Activated CD8-positive, alpha-beta T cell treated with anti-CD3 and anti-CD28 coated beads for 36 hours (primary cell): ENCODE data around the gene RBFOX1. TPM values are rescaled to one million over a fixed set of nuclear protein-coding genes. Genes with fewer than 3 reads are reported as not detected.

Source experiments
- ATAC-seq: fragments of 200-7000 bp; cut with Tn5 transposase; one replicate; pipeline ENCODE4 v1.10.0; 2021; ENCODE audit warnings: mild to moderate bottlenecking, moderate library complexity
- CTCF ChIA-PET: fragments of 350-600 bp; sonication (Branson Sonifier 250); formaldehyde crosslinking; loops from one replicate; lab custom pipeline; 2021; ENCODE audit warnings: antibody characterized with exemption; lab: Charles Lee
- POLR2A ChIA-PET: fragments of 350-600 bp; sonication (Branson Sonifier 250); formaldehyde crosslinking; loops from one replicate; lab custom pipeline; 2021; ENCODE audit warnings: antibody characterized with exemption; lab: Charles Lee
- DNase-seq: peaks from one replicate; pipeline ENCODE4 v3.0.0-alpha.2; 2020
- H3K27ac Mint-ChIP-seq: one replicate; pipeline ENCODE4 v1.8.0; 2021; ENCODE audit warnings: mild to moderate bottlenecking, mixed read lengths
- H3K27me3 Mint-ChIP-seq: one replicate; pipeline ENCODE4 v1.8.0; 2021; ENCODE audit warnings: mixed read lengths
- H3K36me3 Mint-ChIP-seq: one replicate; pipeline ENCODE4 v1.8.0; 2021; ENCODE audit warnings: low read depth, mixed read lengths
- H3K4me1 Mint-ChIP-seq: one replicate; pipeline ENCODE4 v1.8.0; 2021; ENCODE audit warnings: low read depth, mixed read lengths
- H3K4me3 Mint-ChIP-seq: one replicate; pipeline ENCODE4 v1.8.0; 2021; ENCODE audit warnings: mild to moderate bottlenecking, moderate library complexity, mixed read lengths
- H3K9me3 Mint-ChIP-seq: one replicate; pipeline ENCODE4 v1.8.0; 2021; ENCODE audit warnings: mixed read lengths
- intact Hi-C: fragments of 100-400 bp; cut with micrococcal nuclease; formaldehyde crosslinking; loops from one replicate; pipeline ENCODE4 v1.10.0; 2022
- total RNA-seq, 2 experiments: library from RNA; stranded (reverse); gene quantifications; one replicate each; pipeline ENCODE4 v1.2.3, GENCODE V29; 2021
- TF ChIP-seq, protein P1 (sequence below): fragments of 200-600 bp; IDR thresholded peaks from one replicate; pipeline ENCODE4 v1.8.0; 2022; ENCODE audit warnings: antibody characterized with exemption, mild to moderate bottlenecking

Gene RBFOX1
- total RNA-seq, 2 experiments from 2014 or later, result not detected

DNA sequence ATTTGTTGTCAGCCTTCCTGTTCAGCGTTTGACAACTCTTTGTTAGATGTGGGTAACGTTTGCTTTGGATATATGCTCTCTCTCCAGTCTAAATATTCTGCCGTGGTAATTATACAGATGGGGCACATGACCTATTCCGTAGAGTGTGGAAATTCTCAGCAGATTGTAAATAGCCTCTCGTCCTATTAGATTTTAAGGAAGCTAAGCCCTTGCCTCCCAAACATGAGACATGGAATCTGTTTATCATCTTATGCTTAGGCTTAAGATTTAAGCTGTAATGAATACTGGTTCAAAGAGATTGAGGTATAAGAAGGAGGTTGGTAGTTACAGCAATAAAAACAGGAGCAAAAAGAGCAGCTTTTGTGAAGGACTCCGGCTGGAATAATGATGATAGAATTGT is 87.4 kb downstream of the RBFOX1 start:
- intact Hi-C loops, result no loop called here
- TF ChIP-seq, protein P1, sequence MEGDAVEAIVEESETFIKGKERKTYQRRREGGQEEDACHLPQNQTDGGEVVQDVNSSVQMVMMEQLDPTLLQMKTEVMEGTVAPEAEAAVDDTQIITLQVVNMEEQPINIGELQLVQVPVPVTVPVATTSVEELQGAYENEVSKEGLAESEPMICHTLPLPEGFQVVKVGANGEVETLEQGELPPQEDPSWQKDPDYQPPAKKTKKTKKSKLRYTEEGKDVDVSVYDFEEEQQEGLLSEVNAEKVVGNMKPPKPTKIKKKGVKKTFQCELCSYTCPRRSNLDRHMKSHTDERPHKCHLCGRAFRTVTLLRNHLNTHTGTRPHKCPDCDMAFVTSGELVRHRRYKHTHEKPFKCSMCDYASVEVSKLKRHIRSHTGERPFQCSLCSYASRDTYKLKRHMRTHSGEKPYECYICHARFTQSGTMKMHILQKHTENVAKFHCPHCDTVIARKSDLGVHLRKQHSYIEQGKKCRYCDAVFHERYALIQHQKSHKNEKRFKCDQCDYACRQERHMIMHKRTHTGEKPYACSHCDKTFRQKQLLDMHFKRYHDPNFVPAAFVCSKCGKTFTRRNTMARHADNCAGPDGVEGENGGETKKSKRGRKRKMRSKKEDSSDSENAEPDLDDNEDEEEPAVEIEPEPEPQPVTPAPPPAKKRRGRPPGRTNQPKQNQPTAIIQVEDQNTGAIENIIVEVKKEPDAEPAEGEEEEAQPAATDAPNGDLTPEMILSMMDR, result no peak
- CTCF ChIA-PET, result no interaction called here
- Mint-ChIP-seq H3K36me3 (no peaks in the 10 kb centered on the region), H3K27me3 (no peaks in the 10 kb centered on the region), H3K4me3 (no peak overlapping the region), H3K9me3 (peaks cover 10% of the 10 kb centered on the region), H3K4me1 (no peaks in the 10 kb centered on the region), H3K27ac (no peak overlapping the region)
- POLR2A ChIA-PET, result interaction anchor here (0.7 kb wide), 1 partner anchor 59 kb away, joined by 3 read pairs; no protein-coding TSS in a partner anchor
- DNase-seq (no peak), ATAC-seq (no peak)

DNA sequence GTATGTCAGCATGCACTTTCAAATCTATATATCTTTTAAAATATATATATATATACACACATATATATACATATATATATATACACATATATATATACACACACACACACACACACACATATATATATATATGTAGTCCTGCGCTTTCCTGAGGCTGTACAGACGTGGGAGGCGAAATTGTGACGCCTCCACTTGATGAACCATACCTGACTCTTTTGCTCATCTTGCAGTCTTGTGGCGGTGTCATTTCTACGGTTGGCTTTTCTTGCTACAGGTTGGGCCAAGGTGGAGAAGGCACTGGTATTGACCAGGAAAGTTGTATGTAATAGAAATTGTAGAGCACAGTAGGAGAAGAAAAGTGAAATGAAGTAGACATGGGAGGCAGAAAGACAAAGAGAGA is 88.2 kb downstream of the RBFOX1 start:
- POLR2A ChIA-PET, result interaction anchor here (0.6 kb wide), 1 partner anchor 16 kb away, joined by 3 read pairs; no protein-coding TSS in a partner anchor

DNA sequence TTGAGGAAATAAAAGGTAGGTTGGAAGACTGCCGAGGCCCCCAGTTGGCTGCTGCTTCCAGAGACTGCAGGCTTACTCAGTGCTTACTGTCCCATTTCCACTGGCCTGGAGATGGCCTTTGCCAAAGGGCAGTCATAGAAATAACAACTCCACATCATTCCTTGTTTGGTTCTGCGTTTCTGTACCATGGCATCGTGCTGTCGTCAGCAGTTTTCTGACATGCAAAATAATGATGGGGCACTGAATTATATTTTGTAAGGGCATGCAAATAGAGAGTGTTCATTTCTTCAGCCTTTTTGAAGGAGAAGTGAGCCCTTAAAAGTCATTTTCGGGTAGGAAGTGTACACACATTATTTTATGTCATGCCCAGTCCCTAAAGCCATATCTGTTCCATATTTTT is 88.9 kb downstream of the RBFOX1 start:
- TF ChIP-seq, protein P1, result no peak
- DNase-seq (no peak), ATAC-seq (no peak)
- H3K4me1 Mint-ChIP-seq, result no peaks in the 10 kb centered on the region
- ChIA-PET CTCF (no interaction called here), POLR2A (no interaction called here)
- H3K27ac Mint-ChIP-seq, result no peak overlapping the region
- H3K9me3 Mint-ChIP-seq, result peaks cover 11% of the 10 kb centered on the region
- H3K36me3 Mint-ChIP-seq, result no peaks in the 10 kb centered on the region
- H3K4me3 Mint-ChIP-seq, result no peak overlapping the region
- H3K27me3 Mint-ChIP-seq, result no peaks in the 10 kb centered on the region
- intact Hi-C loops, result no loop called here

More for the DNA sequence above, 88.2 kb downstream of the RBFOX1 start:
- Mint-ChIP-seq H3K4me1 (no peaks in the 10 kb centered on the region), H3K9me3 (peaks cover 9% of the 10 kb centered on the region), H3K36me3 (no peaks in the 10 kb centered on the region), H3K27ac (no peak overlapping the region), H3K27me3 (no peaks in the 10 kb centered on the region), H3K4me3 (no peak overlapping the region)
- intact Hi-C loops, result no loop called here
- ATAC-seq (no peak), DNase-seq (no peak)
- TF ChIP-seq, protein P1, result no peak
- CTCF ChIA-PET, result no interaction called here

DNA sequence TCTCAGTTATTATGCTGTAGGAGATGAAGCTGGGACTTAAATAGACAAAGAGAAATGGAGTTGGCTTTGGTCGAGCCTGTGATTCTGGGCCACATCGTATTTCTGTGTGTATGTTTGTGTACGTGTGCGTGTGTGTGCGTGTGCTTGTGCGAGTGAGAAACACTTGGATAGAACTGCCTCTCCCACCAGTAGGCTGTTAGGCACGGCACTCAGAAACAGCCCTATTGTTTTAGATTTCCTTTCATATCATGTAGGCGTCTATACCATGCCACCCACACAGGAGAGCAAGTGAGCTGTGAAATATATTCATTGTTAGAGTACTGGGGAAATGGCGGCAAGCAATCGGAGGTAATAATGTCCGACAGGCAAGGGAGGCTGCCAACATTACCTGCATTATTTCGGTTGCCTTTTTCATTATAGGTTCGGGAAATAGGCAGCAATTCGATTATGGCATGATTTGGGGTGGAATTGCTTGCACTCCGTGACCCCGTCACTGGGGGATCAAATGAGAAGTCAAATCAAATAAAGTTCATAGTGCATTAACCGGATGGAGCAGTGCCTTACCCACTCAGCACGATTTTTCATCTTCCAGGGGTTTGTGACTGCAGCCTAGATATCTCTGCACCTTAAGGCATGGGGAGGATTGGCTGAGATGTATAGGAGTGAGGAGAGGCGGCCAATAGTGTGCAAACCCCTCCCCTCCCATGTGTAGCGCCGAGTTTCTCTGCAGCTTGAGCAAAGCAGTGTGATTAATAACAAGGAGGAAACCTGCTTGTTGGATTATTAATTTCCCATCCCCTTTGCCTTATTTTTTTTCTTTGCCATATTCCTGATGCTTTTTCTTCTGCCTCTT is 89.6 kb downstream of the RBFOX1 start:
- TF ChIP-seq, protein P1, result no peak
- Mint-ChIP-seq H3K27ac (no peak overlapping the region), H3K9me3 (peaks cover 15% of the 10 kb centered on the region), H3K36me3 (no peaks in the 10 kb centered on the region), H3K27me3 (no peaks in the 10 kb centered on the region), H3K4me3 (no peak overlapping the region), H3K4me1 (no peaks in the 10 kb centered on the region)
- ATAC-seq (no peak), DNase-seq (no peak)
- intact Hi-C loops, result no loop called here
- ChIA-PET POLR2A (no interaction called here), CTCF (no interaction called here)

DNA sequence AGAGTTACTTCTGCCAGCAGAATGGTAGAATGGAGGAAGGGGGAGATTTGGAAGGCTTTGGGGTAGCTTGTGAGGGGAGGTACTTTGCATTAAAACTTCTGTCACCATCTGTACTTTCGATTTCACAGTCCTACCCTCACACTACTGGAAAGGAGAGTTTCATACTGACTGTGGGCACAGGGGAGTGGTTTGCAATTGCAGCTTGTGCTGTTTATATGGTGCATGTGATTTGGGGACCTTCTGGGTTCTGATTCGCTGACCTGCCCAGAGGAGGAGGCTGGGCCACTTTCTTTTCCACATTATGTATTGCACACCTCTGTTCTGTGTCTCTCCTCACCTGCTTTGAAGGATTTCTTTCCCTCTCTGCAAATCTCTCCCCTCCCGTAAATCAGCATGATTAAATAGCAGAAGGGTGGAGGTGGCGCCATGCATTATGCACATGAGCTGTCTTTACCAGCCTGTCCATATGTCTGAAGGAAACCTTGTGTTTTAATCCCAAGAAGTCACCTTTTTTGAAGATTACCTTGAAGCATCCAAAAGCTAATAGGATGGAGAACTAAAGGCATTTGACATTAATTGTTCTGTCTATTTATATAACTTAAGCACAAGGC is 90.9 kb downstream of the RBFOX1 start:
- Mint-ChIP-seq H3K9me3 (peaks cover 16% of the 10 kb centered on the region), H3K4me3 (no peak overlapping the region), H3K36me3 (no peaks in the 10 kb centered on the region), H3K27ac (no peak overlapping the region), H3K4me1 (no peaks in the 10 kb centered on the region), H3K27me3 (no peaks in the 10 kb centered on the region)
- ChIA-PET CTCF (no interaction called here), POLR2A (no interaction called here)
- intact Hi-C loops, result no loop called here
- no peak for ATAC-seq
- DNase-seq, result no peak
- TF ChIP-seq, protein P1, result no peak
